ENCODE data around the gene SPART. TPM values are rescaled to one million over a fixed set of nuclear protein-coding genes. Genes with fewer than 3 reads are reported as not detected.

SPART gene
- total and polyA plus RNA-seq, 9 of the 15 experiments (the other 6 are each of a cell fraction or from before 2014, with no cell fraction given) = 18.7 to 79.0 (median 41.0) TPM

DNA sequence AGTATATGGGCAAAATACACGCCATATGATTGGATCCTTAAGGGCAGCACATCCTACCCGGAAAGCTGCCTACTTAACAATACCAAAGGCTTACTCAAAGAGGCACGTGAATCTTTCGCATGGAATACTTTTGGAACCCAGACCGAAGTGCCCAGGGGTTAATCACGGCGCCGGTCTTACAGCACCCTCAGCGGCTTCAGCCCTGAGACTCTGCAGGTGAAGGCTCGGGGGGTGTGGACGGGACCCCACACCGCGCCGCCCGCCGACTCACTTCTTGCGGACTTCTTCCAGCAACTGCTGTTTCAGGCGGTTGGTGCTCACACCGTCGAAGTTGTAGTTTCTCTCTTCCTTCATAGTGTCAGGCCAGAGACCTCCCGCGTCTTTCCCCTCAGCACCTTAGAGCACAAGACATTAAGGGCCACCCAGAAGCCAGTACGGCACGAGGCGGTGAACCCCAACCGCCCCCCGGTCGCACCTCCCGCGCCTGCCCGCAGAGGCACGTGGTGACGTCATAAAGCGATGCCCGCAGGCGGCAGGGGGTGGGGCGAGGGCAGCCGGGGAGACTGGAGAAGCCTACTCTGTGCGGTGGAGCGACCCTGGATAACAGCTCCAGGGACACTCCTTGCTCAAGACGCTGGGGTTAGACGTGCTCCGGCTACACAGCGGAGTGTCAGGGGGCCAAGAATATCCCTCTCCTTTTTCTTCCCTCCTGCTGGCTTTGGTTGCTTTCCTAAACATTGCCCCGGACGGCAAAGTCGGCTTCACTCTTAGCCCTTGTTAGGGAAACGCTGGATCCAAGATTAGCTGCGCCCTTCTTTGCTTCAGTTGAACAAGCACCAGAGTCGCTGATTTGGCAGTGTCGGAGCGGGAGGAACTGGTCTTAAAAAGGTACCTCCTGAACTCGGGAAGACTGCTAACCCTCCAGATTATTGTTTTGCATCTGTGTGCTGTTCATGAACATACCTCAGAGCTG is 48.5 kb downstream of the SPART start, which contains the start of gene CCDC169 (continued):
- peak; percentile 74 to 84 for TF ChIP-seq MAZ (CRISPR knock-in tag; conservative IDR thresholded peaks at IDR 0.05 in 1 of 2, IDR thresholded peaks at IDR 0.05 in 1 of 2)
- no peak for TF ChIP-seq PCBP1 (IDR thresholded peaks at IDR 0.05; ENCODE audit: low read depth, low read length, poor library complexity, severe bottlenecking)
- no peak for TF ChIP-seq ZNF436 (CRISPR knock-in tag; IDR thresholded peaks at IDR 0.05)
- TF ChIP-seq HSF4 (CRISPR knock-in tag; IDR thresholded peaks at IDR 0.05; ENCODE audit: borderline replicate concordance) = no peak
- no peak for TF ChIP-seq PYGO2 (tag; IDR thresholded peaks at IDR 0.05)
- no peak for TF ChIP-seq BACH1 (tag; IDR thresholded peaks at IDR 0.05)
- TF ChIP-seq TAF15 (IDR thresholded peaks at IDR 0.05; ENCODE audit: low read depth, low read length) = no peak
- peak; percentile 54 for TF ChIP-seq C11orf30 (IDR thresholded peaks at IDR 0.05; ENCODE audit: low read depth)
- TF ChIP-seq LCOR (CRISPR knock-in tag; IDR thresholded peaks at IDR 0.05) = 0 out of 2 replicates have a peak, but pooled peaks have one; percentile 48
- no peak for TF ChIP-seq SETDB1 (IDR thresholded peaks at IDR 0.05; ENCODE audit: low read length)
- no peak for TF ChIP-seq STAT5B (CRISPR knock-in tag; IDR thresholded peaks at IDR 0.05)
- TF ChIP-seq RCOR1 (IDR thresholded peaks at IDR 0.05; ENCODE audit: borderline replicate concordance in 1 of 2, low read depth in 2 of 2, low read length in 2 of 2) = no peak
- no peak for TF ChIP-seq MTF1 (CRISPR knock-in tag; IDR thresholded peaks at IDR 0.05; ENCODE audit: borderline replicate concordance)
- TF ChIP-seq DPF2 (IDR thresholded peaks at IDR 0.05) = no peak
- TF ChIP-seq, protein P1, sequence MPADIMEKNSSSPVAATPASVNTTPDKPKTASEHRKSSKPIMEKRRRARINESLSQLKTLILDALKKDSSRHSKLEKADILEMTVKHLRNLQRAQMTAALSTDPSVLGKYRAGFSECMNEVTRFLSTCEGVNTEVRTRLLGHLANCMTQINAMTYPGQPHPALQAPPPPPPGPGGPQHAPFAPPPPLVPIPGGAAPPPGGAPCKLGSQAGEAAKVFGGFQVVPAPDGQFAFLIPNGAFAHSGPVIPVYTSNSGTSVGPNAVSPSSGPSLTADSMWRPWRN (IDR thresholded peaks at IDR 0.05; ENCODE audit: low read depth) = no peak
- TF ChIP-seq OTX1 (CRISPR knock-in tag; IDR thresholded peaks at IDR 0.05) = no peak
- TF ChIP-seq, protein P2, sequence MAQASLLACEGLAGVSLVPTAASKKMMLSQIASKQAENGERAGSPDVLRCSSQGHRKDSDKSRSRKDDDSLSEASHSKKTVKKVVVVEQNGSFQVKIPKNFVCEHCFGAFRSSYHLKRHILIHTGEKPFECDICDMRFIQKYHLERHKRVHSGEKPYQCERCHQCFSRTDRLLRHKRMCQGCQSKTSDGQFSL (CRISPR knock-in tag; IDR thresholded peaks at IDR 0.05) = no peak
- TF ChIP-seq, protein P2 (tag; IDR thresholded peaks at IDR 0.05) = no peak
- TF ChIP-seq L3MBTL2 (IDR thresholded peaks at IDR 0.05) = peak; percentile 87
- peak; percentile 49; the same call in 1 of the 2 replicates for TF ChIP-seq KLF13 (tag; IDR thresholded peaks at IDR 0.05; ENCODE audit: borderline replicate concordance, low read depth)
- no peak for TF ChIP-seq PHB2 (IDR thresholded peaks at IDR 0.05; ENCODE audit: low read depth)
- no peak for TF ChIP-seq HDAC1 (IDR thresholded peaks at IDR 0.05)
- TF ChIP-seq, protein P3, sequence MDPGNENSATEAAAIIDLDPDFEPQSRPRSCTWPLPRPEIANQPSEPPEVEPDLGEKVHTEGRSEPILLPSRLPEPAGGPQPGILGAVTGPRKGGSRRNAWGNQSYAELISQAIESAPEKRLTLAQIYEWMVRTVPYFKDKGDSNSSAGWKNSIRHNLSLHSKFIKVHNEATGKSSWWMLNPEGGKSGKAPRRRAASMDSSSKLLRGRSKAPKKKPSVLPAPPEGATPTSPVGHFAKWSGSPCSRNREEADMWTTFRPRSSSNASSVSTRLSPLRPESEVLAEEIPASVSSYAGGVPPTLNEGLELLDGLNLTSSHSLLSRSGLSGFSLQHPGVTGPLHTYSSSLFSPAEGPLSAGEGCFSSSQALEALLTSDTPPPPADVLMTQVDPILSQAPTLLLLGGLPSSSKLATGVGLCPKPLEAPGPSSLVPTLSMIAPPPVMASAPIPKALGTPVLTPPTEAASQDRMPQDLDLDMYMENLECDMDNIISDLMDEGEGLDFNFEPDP (CRISPR knock-in tag; IDR thresholded peaks at IDR 0.05) = no peak
- no peak for TF ChIP-seq ELF4 (CRISPR knock-in tag; IDR thresholded peaks at IDR 0.05)

All from K562 (cell line).